Measurements from ENCODE around the gene SIL1. TPM values are rescaled to one million over a fixed set of nuclear protein-coding genes. Genes with fewer than 3 reads are reported as not detected.

SIL1 gene
- total and polyA plus RNA-seq, 2 of the 8 experiments (the other 6 are each of a cell fraction or from before 2014, with no cell fraction given): 8.3 to 12.8 TPM

DNA sequence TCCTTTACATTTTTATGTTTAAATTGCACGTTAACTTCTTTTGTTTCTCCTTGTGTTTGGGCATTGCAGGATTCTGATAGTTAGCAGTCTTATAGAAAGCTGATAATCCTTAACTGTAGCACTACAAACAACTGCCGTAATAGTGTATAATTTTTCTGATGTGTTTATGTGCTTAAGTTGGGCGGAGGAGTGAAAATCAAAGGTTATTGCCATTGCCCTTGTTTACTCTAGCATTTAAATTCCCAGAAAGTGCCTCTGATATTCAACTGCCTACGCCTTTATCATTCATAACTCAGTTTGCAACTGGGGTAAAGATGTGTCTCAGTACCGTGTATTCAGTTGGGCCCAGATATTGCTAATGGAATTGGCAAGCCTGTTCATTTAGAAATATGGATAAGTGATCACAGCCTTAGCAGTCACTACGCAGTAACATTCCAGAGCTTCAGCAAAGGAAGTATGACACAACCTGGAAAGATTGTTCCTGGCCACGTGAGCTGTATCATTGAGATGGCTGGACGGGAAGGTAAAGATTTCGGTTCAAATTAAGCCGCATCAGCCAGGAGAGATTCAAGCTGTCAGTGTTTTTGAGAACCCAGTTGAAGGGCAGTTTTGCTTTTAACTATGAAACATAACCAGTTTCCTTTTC lies 294.9 kb downstream of the SIL1 start (continued):
- TF ChIP-seq SIX5 (IDR thresholded peaks at IDR 0.05; ENCODE audit: low read depth, low read length) (no peak), FOSL1 (IDR thresholded peaks at IDR 0.05; ENCODE audit: insufficient read depth, low read depth, low read length) (no peak), BCL11A (IDR thresholded peaks at IDR 0.05; ENCODE audit: low read depth in 2 of 2, low read length in 2 of 2) (no peak), ZNF274 (IDR thresholded peaks at IDR 0.05; ENCODE audit: borderline replicate concordance, extremely low read depth, low read length) (no peak), RAD21 (IDR thresholded peaks at IDR 0.05 in 1 of 2, conservative IDR thresholded peaks at IDR 0.05 in 1 of 2; ENCODE audit: low read depth in 2 of 2, low read length in 2 of 2) (no peak)
- TF ChIP-seq, protein P1, sequence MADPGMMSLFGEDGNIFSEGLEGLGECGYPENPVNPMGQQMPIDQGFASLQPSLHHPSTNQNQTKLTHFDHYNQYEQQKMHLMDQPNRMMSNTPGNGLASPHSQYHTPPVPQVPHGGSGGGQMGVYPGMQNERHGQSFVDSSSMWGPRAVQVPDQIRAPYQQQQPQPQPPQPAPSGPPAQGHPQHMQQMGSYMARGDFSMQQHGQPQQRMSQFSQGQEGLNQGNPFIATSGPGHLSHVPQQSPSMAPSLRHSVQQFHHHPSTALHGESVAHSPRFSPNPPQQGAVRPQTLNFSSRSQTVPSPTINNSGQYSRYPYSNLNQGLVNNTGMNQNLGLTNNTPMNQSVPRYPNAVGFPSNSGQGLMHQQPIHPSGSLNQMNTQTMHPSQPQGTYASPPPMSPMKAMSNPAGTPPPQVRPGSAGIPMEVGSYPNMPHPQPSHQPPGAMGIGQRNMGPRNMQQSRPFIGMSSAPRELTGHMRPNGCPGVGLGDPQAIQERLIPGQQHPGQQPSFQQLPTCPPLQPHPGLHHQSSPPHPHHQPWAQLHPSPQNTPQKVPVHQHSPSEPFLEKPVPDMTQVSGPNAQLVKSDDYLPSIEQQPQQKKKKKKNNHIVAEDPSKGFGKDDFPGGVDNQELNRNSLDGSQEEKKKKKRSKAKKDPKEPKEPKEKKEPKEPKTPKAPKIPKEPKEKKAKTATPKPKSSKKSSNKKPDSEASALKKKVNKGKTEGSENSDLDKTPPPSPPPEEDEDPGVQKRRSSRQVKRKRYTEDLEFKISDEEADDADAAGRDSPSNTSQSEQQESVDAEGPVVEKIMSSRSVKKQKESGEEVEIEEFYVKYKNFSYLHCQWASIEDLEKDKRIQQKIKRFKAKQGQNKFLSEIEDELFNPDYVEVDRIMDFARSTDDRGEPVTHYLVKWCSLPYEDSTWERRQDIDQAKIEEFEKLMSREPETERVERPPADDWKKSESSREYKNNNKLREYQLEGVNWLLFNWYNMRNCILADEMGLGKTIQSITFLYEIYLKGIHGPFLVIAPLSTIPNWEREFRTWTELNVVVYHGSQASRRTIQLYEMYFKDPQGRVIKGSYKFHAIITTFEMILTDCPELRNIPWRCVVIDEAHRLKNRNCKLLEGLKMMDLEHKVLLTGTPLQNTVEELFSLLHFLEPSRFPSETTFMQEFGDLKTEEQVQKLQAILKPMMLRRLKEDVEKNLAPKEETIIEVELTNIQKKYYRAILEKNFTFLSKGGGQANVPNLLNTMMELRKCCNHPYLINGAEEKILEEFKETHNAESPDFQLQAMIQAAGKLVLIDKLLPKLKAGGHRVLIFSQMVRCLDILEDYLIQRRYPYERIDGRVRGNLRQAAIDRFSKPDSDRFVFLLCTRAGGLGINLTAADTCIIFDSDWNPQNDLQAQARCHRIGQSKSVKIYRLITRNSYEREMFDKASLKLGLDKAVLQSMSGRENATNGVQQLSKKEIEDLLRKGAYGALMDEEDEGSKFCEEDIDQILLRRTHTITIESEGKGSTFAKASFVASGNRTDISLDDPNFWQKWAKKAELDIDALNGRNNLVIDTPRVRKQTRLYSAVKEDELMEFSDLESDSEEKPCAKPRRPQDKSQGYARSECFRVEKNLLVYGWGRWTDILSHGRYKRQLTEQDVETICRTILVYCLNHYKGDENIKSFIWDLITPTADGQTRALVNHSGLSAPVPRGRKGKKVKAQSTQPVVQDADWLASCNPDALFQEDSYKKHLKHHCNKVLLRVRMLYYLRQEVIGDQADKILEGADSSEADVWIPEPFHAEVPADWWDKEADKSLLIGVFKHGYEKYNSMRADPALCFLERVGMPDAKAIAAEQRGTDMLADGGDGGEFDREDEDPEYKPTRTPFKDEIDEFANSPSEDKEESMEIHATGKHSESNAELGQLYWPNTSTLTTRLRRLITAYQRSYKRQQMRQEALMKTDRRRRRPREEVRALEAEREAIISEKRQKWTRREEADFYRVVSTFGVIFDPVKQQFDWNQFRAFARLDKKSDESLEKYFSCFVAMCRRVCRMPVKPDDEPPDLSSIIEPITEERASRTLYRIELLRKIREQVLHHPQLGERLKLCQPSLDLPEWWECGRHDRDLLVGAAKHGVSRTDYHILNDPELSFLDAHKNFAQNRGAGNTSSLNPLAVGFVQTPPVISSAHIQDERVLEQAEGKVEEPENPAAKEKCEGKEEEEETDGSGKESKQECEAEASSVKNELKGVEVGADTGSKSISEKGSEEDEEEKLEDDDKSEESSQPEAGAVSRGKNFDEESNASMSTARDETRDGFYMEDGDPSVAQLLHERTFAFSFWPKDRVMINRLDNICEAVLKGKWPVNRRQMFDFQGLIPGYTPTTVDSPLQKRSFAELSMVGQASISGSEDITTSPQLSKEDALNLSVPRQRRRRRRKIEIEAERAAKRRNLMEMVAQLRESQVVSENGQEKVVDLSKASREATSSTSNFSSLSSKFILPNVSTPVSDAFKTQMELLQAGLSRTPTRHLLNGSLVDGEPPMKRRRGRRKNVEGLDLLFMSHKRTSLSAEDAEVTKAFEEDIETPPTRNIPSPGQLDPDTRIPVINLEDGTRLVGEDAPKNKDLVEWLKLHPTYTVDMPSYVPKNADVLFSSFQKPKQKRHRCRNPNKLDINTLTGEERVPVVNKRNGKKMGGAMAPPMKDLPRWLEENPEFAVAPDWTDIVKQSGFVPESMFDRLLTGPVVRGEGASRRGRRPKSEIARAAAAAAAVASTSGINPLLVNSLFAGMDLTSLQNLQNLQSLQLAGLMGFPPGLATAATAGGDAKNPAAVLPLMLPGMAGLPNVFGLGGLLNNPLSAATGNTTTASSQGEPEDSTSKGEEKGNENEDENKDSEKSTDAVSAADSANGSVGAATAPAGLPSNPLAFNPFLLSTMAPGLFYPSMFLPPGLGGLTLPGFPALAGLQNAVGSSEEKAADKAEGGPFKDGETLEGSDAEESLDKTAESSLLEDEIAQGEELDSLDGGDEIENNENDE (IDR thresholded peaks at IDR 0.05; ENCODE audit: insufficient replicate concordance, low read length): no peak
